GM12878 (cell line): ENCODE results near the gene MRPL18. TPM values are rescaled to one million over a fixed set of nuclear protein-coding genes. Genes with fewer than 3 reads are reported as not detected.

Experiments
- ATAC-seq: fragments of 200-7000 bp; cut with Tn5 transposase; 3 replicates; pipeline ENCODE4 v1.9.1; 2020; ENCODE audit warnings: mild to moderate bottlenecking, moderate library complexity
- BruUV-seq: library from RNA; stranded (reverse); fragments of 400-500 nt; replicated peaks from 2 replicates; lab custom pipeline; 2021; lab: Mats Ljungman, UMichigan
- CTCF ChIA-PET: fragments of 300-600 bp; sonication (Branson Sonifier 250); formaldehyde crosslinking; extraction: SDS; loops from one replicate; lab custom pipeline; 2021; ENCODE audit warnings: inconsistent platforms; lab: Yijun Ruan, JAX
- POLR2A ChIA-PET: fragments of 350-600 bp; formaldehyde crosslinking; extraction: SDS; loops from one replicate; lab custom pipeline; 2021; ENCODE audit warnings: inconsistent platforms; lab: Charles Lee
- RAD21 ChIA-PET: fragments of 300-600 bp; sonication (Branson Sonifier 250); formaldehyde crosslinking; loops from one replicate; lab custom pipeline; 2023; ENCODE audit warnings: antibody characterized with exemption; ENCODE audit not compliant: unreplicated experiment; lab: Charles Lee
- SMC1A ChIA-PET: fragments of 300-600 bp; sonication (Branson Sonifier 250); formaldehyde crosslinking; loops from one replicate; lab custom pipeline; 2023; ENCODE audit not compliant: unreplicated experiment, uncharacterized antibody; lab: Charles Lee
- DNase-seq: peaks from one replicate; pipeline ENCODE4 v3.0.0-alpha.2; 2011; ENCODE audit warnings: low read depth, low spot score
- FAIRE-seq: peaks from 3 replicates; lab custom pipeline; 2011; peaks lifted over from hg19 to GRCh38; lab: Jason Lieb, UNC
- H2AFZ ChIP-seq: 2 replicates; pipeline ENCODE4 v1.6.0; 2011; ENCODE audit warnings: low read depth, low read length, control low read depth; ENCODE audit not compliant: control insufficient read depth
- H3K27ac ChIP-seq: 2 replicates; pipeline ENCODE4 v1.5.1; 2011; ENCODE audit warnings: control low read depth; ENCODE audit not compliant: control insufficient read depth, insufficient read depth
- H3K27me3 ChIP-seq, 2 experiments: replicated peaks in 1 of 2; 2 replicates each; pipeline versions ENCODE4 v1.6.0 to v1.6.1; 2011; ENCODE audit warnings: low read length in 1 of 2; ENCODE audit not compliant: control insufficient read depth in 2 of 2, insufficient read depth in 2 of 2
- H3K36me3 ChIP-seq, 2 experiments: 2 replicates each; pipeline ENCODE4 v1.5.1; 2011; ENCODE audit warnings: low read length in 1 of 2; ENCODE audit not compliant: control insufficient read depth in 2 of 2, insufficient read depth in 2 of 2
- H3K4me1 ChIP-seq: 2 replicates; pipeline ENCODE4 v1.6.1; 2011; ENCODE audit warnings: mild to moderate bottlenecking, low read length, moderate library complexity, mixed read lengths; ENCODE audit not compliant: control insufficient read depth, insufficient read depth
- H3K4me2 ChIP-seq: 2 replicates; pipeline ENCODE4 v1.6.0; 2011; ENCODE audit warnings: control low read depth; ENCODE audit not compliant: control insufficient read depth, insufficient read depth
- H3K4me3 ChIP-seq: fragments of 200-600 bp; sonication (generic); 2 replicates; pipeline ENCODE4 v1.5.1; 2016
- H3K79me2 ChIP-seq: 2 replicates; pipeline ENCODE4 v1.6.0; 2011; ENCODE audit warnings: low read length; ENCODE audit not compliant: control insufficient read depth, insufficient read depth
- H3K9ac ChIP-seq: 2 replicates; pipeline ENCODE4 v1.8.0; 2011; ENCODE audit warnings: low read length, control low read depth, mixed read lengths; ENCODE audit not compliant: control insufficient read depth, insufficient read depth
- H3K9me3 ChIP-seq: replicated peaks from 3 replicates; pipeline ENCODE4 v1.5.1; 2011; ENCODE audit warnings: mild to moderate bottlenecking, low read length; ENCODE audit not compliant: control insufficient read depth, insufficient read depth
- H4K20me1 ChIP-seq: 2 replicates; pipeline ENCODE4 v1.6.0; 2011; ENCODE audit not compliant: control insufficient read depth, insufficient read depth
- EZH2 ChIP-seq: IDR thresholded peaks from 2 replicates; pipeline ENCODE4 v1.6.1; 2012; ENCODE audit warnings: low read depth, mild to moderate bottlenecking, control low read depth, inconsistent platforms, low read length, borderline replicate concordance; ENCODE audit not compliant: control insufficient read depth
- HDGF ChIP-seq: fragments of 450-650 bp; IDR thresholded peaks from 2 replicates; pipeline ENCODE4 v1.6.1; 2016; ENCODE audit warnings: antibody characterized with exemption
- KDM1A ChIP-seq: fragments of 200-600 bp; sonication (generic); IDR thresholded peaks from 2 replicates; pipeline ENCODE4 v1.6.1; 2016; ENCODE audit warnings: borderline replicate concordance
- KLF5 ChIP-seq: fragments of 450-650 bp; IDR thresholded peaks from 2 replicates; pipeline ENCODE4 v1.6.1; 2014; ENCODE audit warnings: mild to moderate bottlenecking; ENCODE audit not compliant: partially characterized antibody
- NFIC ChIP-seq: IDR thresholded peaks from 2 replicates; pipeline ENCODE4 v1.6.1; 2012; ENCODE audit warnings: low read depth, mild to moderate bottlenecking, inconsistent platforms, low read length, moderate library complexity
- POLR2A ChIP-seq: IDR thresholded peaks from 2 replicates; pipeline ENCODE4 v1.6.1; 2011; ENCODE audit warnings: low read depth, mild to moderate bottlenecking, low read length
- POLR2AphosphoS2 ChIP-seq: IDR thresholded peaks from 2 replicates; pipeline ENCODE4 v1.6.1; 2011; ENCODE audit warnings: low read depth, mild to moderate bottlenecking, low read length, improper control_type of control experiment, moderate library complexity
- RUNX3 ChIP-seq: IDR thresholded peaks from 2 replicates; pipeline ENCODE4 v1.6.1; 2012; ENCODE audit warnings: low read length, inconsistent platforms
- SMAD1 ChIP-seq: fragments of 450-650 bp; IDR thresholded peaks from 2 replicates; pipeline ENCODE4 v1.6.1; 2018; ENCODE audit warnings: mild to moderate bottlenecking, low read depth; ENCODE audit not compliant: partially characterized antibody
- STAT1 ChIP-seq: fragments of 450-650 bp; conservative IDR thresholded peaks from 2 replicates; pipeline ENCODE4 v1.6.1; 2014; ENCODE audit warnings: antibody characterized with exemption, mild to moderate bottlenecking
- TCF7 ChIP-seq: IDR thresholded peaks from 2 replicates; pipeline ENCODE4 v1.6.1; 2014; ENCODE audit warnings: antibody characterized with exemption, borderline replicate concordance
- YY1 ChIP-seq: IDR thresholded peaks from 2 replicates; pipeline ENCODE4 v1.6.1; 2011; ENCODE audit warnings: low read depth, mild to moderate bottlenecking, low read length
- WGBS: methylation state at CpG from one replicate; pipeline ENCODE4 v1.1.6; 2016; ENCODE audit warnings: low lambda C conversion rate; ENCODE audit not compliant: insufficient replicate concordance, insufficient coverage; ENCODE audit errors: missing lambda C conversion rate; 5-methylcytosine and 5-hydroxymethylcytosine counted together
- in situ Hi-C: fragments of 300-500 bp; cut with MboI; formaldehyde crosslinking; loops from 9 replicates; pipeline ENCODE4 v1.14.3; 2018; ENCODE audit warnings: mixed read lengths
- intact Hi-C: fragments of 100-400 bp; cut with micrococcal nuclease; formaldehyde crosslinking; loops from one replicate; pipeline ENCODE4 v1.14.2; 2022; ENCODE audit not compliant: unreplicated experiment
- polyA plus RNA-seq, 11 experiments: library from polyadenylated mRNA; depleted of rRNA in 4 of 11; unstranded in 6 of 11; stranded (reverse) in 5 of 11; fragments of >200 nt; fragmentation: Nextera tagmentation in 4 of 11; fragmentation: Illumina TruSeq in 1 of 11; extraction: Ambion mirVana in 4 of 11; extraction: Trizol in 1 of 11; gene quantifications; 1 replicate in 1 of 11; 2 replicates in 10 of 11; pipeline versions ENCODE4 v1.2.1 to v1.2.3, GENCODE V29; 2011 to 2016; ENCODE audit warnings: inconsistent platforms in 2 of 11, missing spikeins in 2 of 11, low read depth in 1 of 11
- total RNA-seq, 4 experiments: library from RNA; depleted of rRNA in 3 of 4; stranded (reverse); fragments of >200 nt in 3 of 4; fragmentation: Illumina TruSeq in 1 of 4; extraction: Trizol in 1 of 4; gene quantifications; 2 replicates each; pipeline versions ENCODE4 v1.2.1 to v1.2.3, GENCODE V29; 2013 to 2021
- TF ChIP-seq, protein P1 (sequence below): IDR thresholded peaks from 2 replicates; pipeline ENCODE4 v1.6.1; 2012; ENCODE audit warnings: low read depth, low read length, improper control_type of control experiment

The MRPL18 gene
- total and polyA plus RNA-seq, 10 of the 15 experiments (the other 5 are each of a cell fraction or from before 2014, with no cell fraction given): 68.5 to 203 (median 116) TPM

DNA sequence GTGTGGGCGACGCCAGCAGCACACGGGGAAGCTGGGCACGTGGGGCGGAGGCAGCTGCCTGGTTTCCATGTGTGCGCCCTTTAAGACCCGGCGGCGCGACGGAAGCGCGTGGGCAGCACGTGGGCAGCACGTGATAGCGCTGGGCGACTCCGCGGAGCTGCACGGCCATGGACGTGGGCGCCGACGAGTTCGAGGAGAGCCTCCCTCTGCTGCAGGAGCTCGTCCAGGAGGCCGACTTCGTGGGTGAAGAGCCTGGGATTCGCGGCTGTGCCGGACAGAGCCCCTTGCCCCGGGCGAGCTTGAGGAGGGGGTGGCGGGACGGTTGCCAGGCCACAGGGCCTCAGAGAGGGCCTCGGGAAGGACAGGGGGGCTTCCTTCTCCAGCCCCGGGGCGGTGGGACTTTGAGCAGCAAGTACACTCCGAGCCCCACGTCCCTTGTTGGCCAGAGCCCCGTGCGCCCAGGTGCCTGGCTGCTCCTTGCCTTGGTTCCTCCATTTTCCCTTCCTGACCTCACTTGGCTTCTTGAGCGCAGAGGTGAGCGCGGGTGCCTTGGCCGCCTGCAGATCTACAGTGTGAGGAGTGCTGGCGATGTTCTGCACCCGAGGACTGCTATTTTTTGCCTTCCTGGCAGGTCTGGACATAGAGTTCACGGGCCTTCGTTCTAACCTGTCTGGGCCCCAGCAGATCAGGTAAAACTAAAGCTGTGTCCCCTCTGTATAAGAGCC is 10.0 kb downstream of the MRPL18 start, which contains the start of gene PNLDC1:
TSS of gene PNLDC1 (plus strand) at position 136 of the 725 bp plus-strand sequence. CDS start at position 168, 32 bp downstream.
- BruUV-seq: no TSS peak
- FAIRE-seq (no peak), DNase-seq (no peak)
- ChIA-PET CTCF (interaction anchor here (1.1 kb wide), 1 partner anchor 21 kb away, joined by 3 read pairs; no protein-coding TSS in a partner anchor), SMC1A (interaction anchor here (1.2 kb wide), 1 partner anchor 9 kb away, joined by 3 read pairs; no protein-coding TSS in a partner anchor)
- H3K27ac ChIP-seq: no peak within 1 kb of the TSS
- H3K79me2 ChIP-seq: peaks cover 3% of the 10 kb centered on the region; the same call in 1 of the 2 replicates
- H3K4me1 ChIP-seq: no peaks in the 10 kb centered on the region
- H4K20me1 ChIP-seq: no peaks in the 10 kb centered on the region
- 95% methylated on average over 36 of the region's 50 CpGs for WGBS
- in situ Hi-C loops: no loop called here
- H3K27me3 ChIP-seq: no peaks in the 10 kb centered on the region
- H2AFZ ChIP-seq: no peak within 1 kb of the TSS
- H3K4me2 ChIP-seq: no peak within 1 kb of the TSS
- TF ChIP-seq, protein P1, sequence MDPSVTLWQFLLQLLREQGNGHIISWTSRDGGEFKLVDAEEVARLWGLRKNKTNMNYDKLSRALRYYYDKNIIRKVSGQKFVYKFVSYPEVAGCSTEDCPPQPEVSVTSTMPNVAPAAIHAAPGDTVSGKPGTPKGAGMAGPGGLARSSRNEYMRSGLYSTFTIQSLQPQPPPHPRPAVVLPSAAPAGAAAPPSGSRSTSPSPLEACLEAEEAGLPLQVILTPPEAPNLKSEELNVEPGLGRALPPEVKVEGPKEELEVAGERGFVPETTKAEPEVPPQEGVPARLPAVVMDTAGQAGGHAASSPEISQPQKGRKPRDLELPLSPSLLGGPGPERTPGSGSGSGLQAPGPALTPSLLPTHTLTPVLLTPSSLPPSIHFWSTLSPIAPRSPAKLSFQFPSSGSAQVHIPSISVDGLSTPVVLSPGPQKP: no peak
- TF ChIP-seq POLR2A: peak; percentile 44; the same call in 1 of the 2 replicates
- 0 out of 2 replicates have a peak, but pooled peaks have one; percentile 37 for TF ChIP-seq POLR2AphosphoS2
- TF ChIP-seq, all 136 proteins: peak for 2
- Histone ChIP-seq H3K9ac (no peak within 1 kb of the TSS), H3K9me3 (no peaks in the 10 kb centered on the region), H3K36me3 (peaks cover 1 to 20% of the 10 kb centered on the region in 2 experiments; a peak in 3 of 4 replicates), H3K4me3 (no peak within 1 kb of the TSS)
- intact Hi-C loops: no loop called here
- RAD21 ChIA-PET: no interaction called here
- POLR2A ChIA-PET: no interaction called here
- ATAC-seq: no peak

GRCh38 chr6:159801935-159802334 is 11.7 kb downstream of the MRPL18 start:
- intact Hi-C loops (no loop called here), in situ Hi-C loops (no loop called here)
- ChIA-PET POLR2A (interaction anchor here (1.0 kb wide), 1 partner anchor 12 kb away, joined by 5 read pairs; the partner anchor contains the start of gene MRPL18), SMC1A (no interaction called here), CTCF (no interaction called here), RAD21 (no interaction called here)
- H3K9me3 ChIP-seq: no peaks in the 10 kb centered on the region
- no peak overlapping the region for H3K4me3 ChIP-seq
- H3K4me2 ChIP-seq: no peak overlapping the region
- H3K4me1 ChIP-seq: no peaks in the 10 kb centered on the region
- DNase-seq (no peak), ATAC-seq (no peak), FAIRE-seq (no peak)
- H3K27ac ChIP-seq: no peak overlapping the region
- no peaks in the 10 kb centered on the region for H4K20me1 ChIP-seq
- no TSS peak for BruUV-seq
- H3K79me2 ChIP-seq: no peaks in the 10 kb centered on the region
- no peak overlapping the region for H3K9ac ChIP-seq
- no peak overlapping the region for H2AFZ ChIP-seq
- H3K27me3 ChIP-seq: no peaks in the 10 kb centered on the region
- peaks cover 1 to 20% of the 10 kb centered on the region in 2 experiments; a peak in 3 of 4 replicates for H3K36me3 ChIP-seq
- 97% methylated on average over 8 of the region's 8 CpGs for WGBS
- no peak for TF ChIP-seq STAT1
- no peak for TF ChIP-seq TCF7
- TF ChIP-seq SMAD1: no peak
- no peak for TF ChIP-seq HDGF
- no peak for TF ChIP-seq KLF5
- TF ChIP-seq RUNX3: no peak
- no peak for TF ChIP-seq EZH2
- TF ChIP-seq YY1: no peak
- no peak for TF ChIP-seq KDM1A
- TF ChIP-seq NFIC: no peak
